DND-41 (cell line): ENCODE data around the gene VPS13C.

Experiments used
- EZH2 ChIP-seq: IDR thresholded peaks from 3 replicates; pipeline ENCODE4 v1.6.1; 2012; ENCODE audit warnings: borderline replicate concordance, low read depth, mild to moderate bottlenecking, moderate library complexity, low read length, inconsistent platforms; ENCODE audit not compliant: severe bottlenecking
- TF ChIP-seq, protein P1 (sequence below): IDR thresholded peaks from 2 replicates; pipeline ENCODE4 v1.5.1; 2012; ENCODE audit warnings: borderline replicate concordance, low read length, moderate library complexity, mild to moderate bottlenecking; ENCODE audit not compliant: poor library complexity, severe bottlenecking; ENCODE audit errors: extremely low read depth

- no peak for TF ChIP-seq EZH2
- TF ChIP-seq, protein P1, sequence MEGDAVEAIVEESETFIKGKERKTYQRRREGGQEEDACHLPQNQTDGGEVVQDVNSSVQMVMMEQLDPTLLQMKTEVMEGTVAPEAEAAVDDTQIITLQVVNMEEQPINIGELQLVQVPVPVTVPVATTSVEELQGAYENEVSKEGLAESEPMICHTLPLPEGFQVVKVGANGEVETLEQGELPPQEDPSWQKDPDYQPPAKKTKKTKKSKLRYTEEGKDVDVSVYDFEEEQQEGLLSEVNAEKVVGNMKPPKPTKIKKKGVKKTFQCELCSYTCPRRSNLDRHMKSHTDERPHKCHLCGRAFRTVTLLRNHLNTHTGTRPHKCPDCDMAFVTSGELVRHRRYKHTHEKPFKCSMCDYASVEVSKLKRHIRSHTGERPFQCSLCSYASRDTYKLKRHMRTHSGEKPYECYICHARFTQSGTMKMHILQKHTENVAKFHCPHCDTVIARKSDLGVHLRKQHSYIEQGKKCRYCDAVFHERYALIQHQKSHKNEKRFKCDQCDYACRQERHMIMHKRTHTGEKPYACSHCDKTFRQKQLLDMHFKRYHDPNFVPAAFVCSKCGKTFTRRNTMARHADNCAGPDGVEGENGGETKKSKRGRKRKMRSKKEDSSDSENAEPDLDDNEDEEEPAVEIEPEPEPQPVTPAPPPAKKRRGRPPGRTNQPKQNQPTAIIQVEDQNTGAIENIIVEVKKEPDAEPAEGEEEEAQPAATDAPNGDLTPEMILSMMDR, result no peak
Measured at GRCh38 chr15:62067448-62068044, 7.3 kb upstream of the VPS13C start.
